HPDE6-E6E7 (cell line): ENCODE data around the gene TMEM178B.
"Not testable (repeated sequence)": the region's sequence is repeated elsewhere in the genome, so short reads cannot be mapped to it uniquely, and the experiment has no call there.

Source experiments
- DNase-seq: peaks from one replicate; pipeline ENCODE4 v3.0.0; 2011; ENCODE audit warnings: missing footprints; ENCODE audit errors: extremely low spot score

TMEM178B gene

GRCh38 chr7:141142058-141142457, 68.2 kb downstream of the TMEM178B start:
- DNase-seq: no peak

- no peak for DNase-seq
Measured at GRCh38 chr7:141144921-141145629, 71.2 kb downstream of the TMEM178B start.

- DNase-seq: no peak
Measured at GRCh38 chr7:141145630-141145982, 71.7 kb downstream of the TMEM178B start.

- DNase-seq: no peak
Measured at GRCh38 chr7:141147482-141147881, 73.6 kb downstream of the TMEM178B start.

GRCh38 chr7:141150465-141150864, 76.6 kb downstream of the TMEM178B start:
- no peak for DNase-seq

GRCh38 chr7:141151746-141152145, 77.9 kb downstream of the TMEM178B start:
- no peak for DNase-seq

GRCh38 chr7:141153231-141153630, 79.4 kb downstream of the TMEM178B start:
- no peak for DNase-seq

GRCh38 chr7:141154131-141154732, 80.4 kb downstream of the TMEM178B start:
- no peak for DNase-seq

GRCh38 chr7:141156407-141156806, 82.5 kb downstream of the TMEM178B start:
- DNase-seq: no peak

- no peak for DNase-seq
Measured at GRCh38 chr7:141157138-141157765, 83.4 kb downstream of the TMEM178B start.

- DNase-seq: no peak
Measured at GRCh38 chr7:141158561-141158960, 84.7 kb downstream of the TMEM178B start.

- no peak for DNase-seq
Measured at GRCh38 chr7:141160246-141160860, 86.5 kb downstream of the TMEM178B start.

GRCh38 chr7:141161550-141162535, 88.0 kb downstream of the TMEM178B start:
- DNase-seq: no peak

GRCh38 chr7:141165521-141165920, 91.7 kb downstream of the TMEM178B start:
- DNase-seq: no peak

GRCh38 chr7:141166926-141167325, 93.1 kb downstream of the TMEM178B start:
- no peak for DNase-seq

GRCh38 chr7:141167381-141167964, 93.6 kb downstream of the TMEM178B start:
- DNase-seq: no peak

GRCh38 chr7:141169157-141169556, 95.3 kb downstream of the TMEM178B start:
- not testable (repeated sequence) for DNase-seq

GRCh38 chr7:141175728-141176127, 101.9 kb downstream of the TMEM178B start:
- not testable (repeated sequence) for DNase-seq

- DNase-seq: not testable (repeated sequence)
Measured at GRCh38 chr7:141177120-141177519, 103.3 kb downstream of the TMEM178B start.

GRCh38 chr7:141178486-141179135, 104.7 kb downstream of the TMEM178B start:
- DNase-seq: no peak

- DNase-seq: no peak
Measured at GRCh38 chr7:141181812-141182211, 107.9 kb downstream of the TMEM178B start.
